ENCODE measurements around the gene CLTCL1.

Gene CLTCL1

DNA sequence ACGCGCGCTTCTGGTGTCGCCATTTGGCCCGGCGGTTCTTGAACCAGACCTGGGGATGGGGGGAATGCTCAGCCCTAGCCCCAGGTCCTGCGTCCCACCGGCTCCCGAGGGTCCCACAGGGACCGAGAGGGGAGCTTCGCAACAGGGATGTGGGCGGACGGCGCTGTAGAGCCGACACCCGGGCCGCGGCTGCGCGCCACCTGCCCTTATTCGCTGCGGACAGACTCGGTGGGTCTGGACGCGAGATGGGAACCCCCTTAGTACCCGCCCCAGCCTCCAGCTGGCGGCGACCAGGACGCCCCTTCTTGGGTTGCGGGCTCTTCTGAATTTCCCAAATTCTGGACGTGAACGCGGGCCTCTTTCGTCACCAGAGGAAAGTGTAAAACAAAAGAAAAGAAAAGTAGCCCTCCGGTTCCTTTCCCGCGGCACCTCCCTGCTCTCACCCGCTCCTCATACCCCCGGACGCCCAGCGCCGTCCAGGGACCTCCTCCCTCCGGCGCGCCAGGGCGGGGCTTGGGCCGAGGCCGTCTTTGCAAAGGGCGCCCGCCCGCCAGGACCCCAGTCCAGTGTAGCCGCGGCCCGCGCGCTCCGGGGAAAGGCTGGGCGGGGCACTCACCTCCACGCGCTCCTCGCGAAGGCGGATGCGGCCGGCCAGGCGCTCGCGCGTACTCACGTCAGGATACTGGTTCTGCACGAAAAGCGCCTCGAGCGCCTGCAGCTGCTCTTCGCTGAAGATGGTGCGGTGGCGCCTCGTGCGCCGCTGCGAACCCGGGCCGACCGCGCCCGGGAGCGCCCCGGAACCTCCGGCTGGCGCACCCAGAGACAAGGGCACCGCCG lies 142.3 kb downstream of the CLTCL1 start:
- no peak for DNase-seq

GRCh38 chr22:19148417-19149046 lies 143.0 kb downstream of the CLTCL1 start:
- no peak for DNase-seq

DNA sequence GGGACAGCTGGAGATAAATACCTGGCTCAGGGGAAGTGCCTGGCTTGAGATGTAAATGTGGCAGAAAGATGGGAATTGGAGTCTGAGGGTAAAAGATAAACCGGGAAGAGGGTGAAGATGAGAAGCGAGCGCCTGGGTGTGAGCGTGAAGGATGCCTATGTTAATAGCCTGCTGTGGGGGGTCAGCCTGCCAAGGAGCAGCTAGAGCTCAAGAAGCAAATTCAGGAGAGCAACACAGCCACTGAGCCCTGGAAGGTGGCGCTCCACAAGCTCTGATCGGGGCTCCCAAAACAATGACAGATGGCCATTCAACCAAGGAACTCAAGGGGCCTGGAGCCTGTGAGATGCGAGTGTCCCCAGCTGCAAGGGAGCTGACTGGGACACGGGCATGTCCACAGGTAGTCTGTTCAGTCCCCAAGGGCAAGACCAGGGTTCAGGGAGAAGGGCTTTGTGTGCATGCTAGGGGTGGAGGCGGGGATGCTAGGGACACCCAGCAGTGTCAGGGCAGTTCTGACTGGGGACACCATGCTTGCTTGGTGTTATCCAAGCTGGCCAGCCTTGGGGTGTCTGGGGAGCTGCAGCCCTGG lies 144.2 kb downstream of the CLTCL1 start:
- no peak for DNase-seq

DNA sequence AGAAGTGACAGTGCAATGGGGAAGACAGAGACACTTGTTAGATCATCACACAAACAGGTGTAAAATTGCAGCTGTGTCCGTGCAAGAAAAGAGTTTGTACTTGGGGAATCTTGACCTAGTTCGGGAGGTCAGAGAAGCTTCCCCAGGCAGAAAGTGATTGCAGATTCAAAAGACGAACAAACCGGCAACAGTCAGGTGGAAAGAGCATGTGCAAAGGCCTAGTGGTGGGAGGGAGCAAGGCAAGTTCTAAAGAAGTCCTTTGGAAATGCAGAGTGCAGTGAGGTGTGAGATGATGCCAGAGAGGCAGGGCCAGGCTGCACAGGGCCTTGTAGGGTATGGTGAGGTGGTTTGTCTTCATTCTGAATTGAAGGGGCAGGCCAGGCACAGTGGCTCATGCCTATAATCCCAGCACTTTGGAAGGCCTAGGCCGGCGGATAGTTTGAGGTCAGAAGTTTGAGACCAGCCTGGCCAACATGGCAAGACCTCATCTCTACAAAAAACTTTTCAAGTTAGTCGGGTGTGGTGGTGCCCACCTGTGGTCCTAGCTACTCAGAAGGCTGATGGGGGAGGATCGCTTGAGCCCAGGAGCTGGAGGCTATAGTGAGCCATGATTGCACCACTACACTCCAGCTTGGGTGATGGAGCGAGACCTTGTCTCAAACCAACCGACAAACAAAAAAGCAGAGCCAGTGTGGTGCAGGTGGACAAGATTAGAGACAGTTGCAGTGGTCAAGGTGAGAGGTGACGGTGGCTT lies 145.1 kb downstream of the CLTCL1 start:
- no peak for DNase-seq

GRCh38 chr22:19143967-19144400 lies 147.5 kb downstream of the CLTCL1 start:
- no peak for DNase-seq

GRCh38 chr22:19143212-19143611 lies 148.3 kb downstream of the CLTCL1 start:
- no peak for DNase-seq

GRCh38 chr22:19142394-19142793 lies 149.1 kb downstream of the CLTCL1 start:
- no peak for DNase-seq

DNA sequence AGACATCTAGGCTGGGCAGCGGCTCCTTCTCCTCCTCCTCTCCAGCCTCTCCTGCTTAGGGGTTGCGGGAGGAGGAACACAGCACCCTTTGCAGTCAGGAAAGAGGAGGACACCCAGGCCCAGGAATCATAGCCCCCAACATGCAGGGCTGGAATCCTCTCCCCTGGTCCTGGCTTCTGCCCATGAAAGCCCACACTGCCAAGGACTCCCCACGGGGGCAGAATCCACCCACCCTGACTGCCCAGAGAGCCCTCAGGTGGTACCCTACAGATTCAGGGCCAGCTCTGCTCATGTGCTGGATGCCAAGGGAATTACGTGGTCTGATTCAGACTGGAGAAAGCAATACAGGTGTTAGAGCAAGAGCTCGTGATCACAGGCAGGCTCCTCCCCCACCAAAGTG lies 151.5 kb downstream of the CLTCL1 start:
- DNase-seq = no peak

- no peak for DNase-seq
Observed at GRCh38 chr22:19139001-19139356, 152.5 kb downstream of the CLTCL1 start.

DNA sequence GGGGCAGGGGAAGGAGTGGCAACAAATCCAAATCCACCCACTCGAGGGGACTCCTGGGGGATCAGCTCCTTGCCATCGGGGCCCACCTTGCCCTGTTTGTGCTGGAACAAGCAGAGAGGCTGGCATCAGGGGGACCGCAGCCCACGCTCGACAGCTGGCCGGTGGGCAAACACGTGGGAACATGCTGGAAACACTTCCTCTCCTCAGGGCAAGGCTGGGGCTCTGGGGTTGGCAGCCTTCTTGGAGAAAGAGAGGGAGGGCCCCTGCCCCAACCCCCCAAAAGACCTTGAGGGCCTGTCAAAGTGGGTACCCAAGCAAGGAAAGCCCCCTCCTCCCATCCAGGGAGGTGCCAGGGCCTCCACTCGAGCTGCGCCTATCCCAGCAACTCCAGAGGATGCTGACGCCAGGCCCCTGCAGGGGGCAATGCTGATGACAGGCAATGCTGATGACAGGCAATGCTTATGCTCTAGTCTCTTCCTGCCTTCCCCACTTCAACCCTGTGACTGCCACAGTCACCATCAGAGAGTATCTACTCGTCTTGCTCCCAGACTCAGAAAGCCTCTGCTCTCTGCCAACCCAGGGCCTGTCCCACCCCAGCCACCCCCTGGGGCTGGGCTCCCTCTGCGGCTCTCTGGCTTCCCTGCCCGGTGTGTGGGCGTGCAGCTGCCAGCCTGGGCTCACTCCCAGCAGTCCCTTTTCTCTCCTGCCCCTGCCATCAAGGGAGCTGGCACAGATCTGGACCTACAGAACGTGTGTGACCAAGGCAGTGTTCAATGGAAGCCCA lies 153.1 kb downstream of the CLTCL1 start:
- peak in 1 of 2 donors; percentile 1 for DNase-seq

- no peak for DNase-seq
Observed at GRCh38 chr22:19137384-19138216, 153.9 kb downstream of the CLTCL1 start.

GRCh38 chr22:19136915-19137314 lies 154.6 kb downstream of the CLTCL1 start:
- no peak for DNase-seq

DNA sequence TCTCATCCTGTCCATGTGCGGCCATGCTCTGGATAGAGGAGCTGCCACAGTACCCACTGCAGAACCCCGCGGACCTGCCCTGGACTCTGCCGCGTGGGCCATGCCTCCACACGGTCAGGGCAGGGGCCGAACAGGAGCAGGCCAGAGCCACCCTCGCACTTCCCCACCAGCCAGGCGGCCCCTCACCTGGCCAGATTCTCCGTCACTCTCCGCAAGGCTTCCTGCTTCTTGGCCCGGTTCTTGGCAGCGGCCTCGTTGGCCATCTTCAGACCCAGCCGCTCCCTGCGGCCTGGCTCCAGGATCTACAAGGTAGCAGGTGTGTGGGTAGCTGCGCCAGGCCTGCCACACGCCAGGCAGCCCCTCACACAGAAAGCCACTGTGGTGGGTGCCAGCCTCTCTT lies 156.6 kb downstream of the CLTCL1 start:
- DNase-seq = no peak

DNA sequence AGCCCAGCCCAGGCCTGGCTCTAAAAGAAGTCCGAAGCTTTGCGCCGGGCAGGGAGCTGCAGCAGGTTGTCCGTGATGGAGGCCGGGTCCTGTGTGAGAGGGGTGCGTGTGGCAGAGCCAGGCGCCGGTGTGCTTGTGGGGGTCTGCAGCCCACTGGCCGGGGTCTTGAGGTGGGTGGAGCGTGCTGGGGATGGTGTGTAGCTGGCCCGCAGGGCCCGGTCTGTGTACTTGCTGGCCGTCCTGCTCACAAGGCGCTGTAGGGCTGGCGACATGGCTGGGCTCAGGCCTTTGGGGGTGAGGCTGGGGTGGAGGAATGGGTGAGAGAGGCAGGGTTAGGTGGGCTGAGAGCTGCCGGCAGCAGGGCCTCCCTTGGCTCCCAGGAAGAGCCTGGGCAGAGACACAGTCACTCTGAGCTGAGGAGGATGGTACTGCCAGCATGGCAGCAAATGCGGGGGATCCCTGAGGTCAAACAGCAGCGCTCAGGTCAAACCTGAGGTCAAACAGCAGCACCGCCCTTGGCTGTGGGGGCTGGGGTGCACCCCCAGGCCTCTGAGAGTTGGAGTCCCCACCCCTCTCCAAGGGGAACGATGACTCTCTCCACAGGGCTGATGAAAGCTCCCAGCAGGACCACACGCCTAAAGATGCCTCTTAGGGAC lies 157.2 kb downstream of the CLTCL1 start:
- no peak for DNase-seq

GRCh38 chr22:19133561-19133960 lies 158.0 kb downstream of the CLTCL1 start:
- DNase-seq = no peak

DNA sequence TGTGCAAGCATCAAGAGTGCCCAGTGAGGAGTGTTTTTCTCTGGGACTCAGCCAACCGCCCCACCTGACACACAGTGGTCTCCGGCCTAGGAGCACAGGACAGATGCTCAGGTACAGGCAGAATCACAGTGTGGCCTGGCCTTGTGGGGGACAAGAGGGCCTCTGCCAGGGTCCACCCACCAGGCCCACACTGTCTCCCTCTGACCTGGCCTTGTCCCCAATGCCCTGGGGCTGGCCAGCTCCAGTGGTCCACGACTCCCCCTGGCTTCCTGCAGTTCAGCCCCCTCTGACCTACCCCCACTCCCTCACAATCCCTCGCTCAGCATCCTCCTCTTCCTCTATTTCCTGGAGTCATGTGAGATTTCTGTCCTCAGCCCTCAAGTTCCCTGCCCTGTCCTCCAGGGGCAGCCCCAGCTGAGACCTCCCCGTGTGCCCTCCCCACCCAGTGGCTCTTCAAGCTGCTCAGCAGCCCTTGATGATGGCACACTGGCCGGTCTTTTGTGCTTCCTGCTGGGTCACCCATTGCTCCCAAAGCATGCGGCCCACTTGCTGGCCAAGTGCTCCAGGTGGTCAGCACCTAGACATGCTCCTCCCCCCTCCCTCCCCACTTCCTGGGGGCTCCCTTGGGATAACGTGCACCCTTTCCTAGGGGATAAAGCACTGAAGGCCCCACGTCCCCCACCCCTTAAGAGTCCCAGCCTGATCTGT lies 158.7 kb downstream of the CLTCL1 start:
- no peak for DNase-seq

GRCh38 chr22:19132153-19132552 lies 159.4 kb downstream of the CLTCL1 start:
- DNase-seq = no peak

GRCh38 chr22:19131685-19132015 lies 159.9 kb downstream of the CLTCL1 start:
- DNase-seq = no peak

- no peak for DNase-seq
Observed at GRCh38 chr22:19130959-19131684, 160.4 kb downstream of the CLTCL1 start, which contains the start of gene TSSK2. Gene TSSK2 (plus strand): TSS chr22:19131308. CDS start chr22:19131400, 92 bp downstream.

DNA sequence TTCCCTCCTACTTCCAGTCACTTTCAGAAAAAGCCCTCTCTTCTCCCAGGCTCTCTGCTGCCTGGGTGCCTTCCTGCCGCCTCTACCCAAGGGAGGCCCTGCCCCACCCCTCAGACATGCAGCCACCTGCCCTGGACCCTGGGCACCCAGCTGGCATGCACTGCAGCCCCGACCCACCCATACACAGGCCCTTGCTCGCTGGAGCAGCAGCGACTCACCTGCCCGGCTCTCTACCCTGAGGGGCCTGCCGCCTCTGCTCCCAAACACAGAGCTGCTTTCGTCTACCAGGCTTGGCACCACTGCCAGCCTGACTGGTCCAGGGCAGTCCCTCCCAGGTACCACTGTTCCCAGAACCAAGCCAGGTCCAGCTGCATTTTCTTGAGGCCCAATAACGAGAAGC lies 161.6 kb downstream of the CLTCL1 start:
- DNase-seq = no peak
